ENCODE data around the gene METRNL.
"Not testable (repeated sequence)": the region's sequence is repeated elsewhere in the genome, so short reads cannot be mapped to it uniquely, and the experiment has no call there.

The METRNL gene, protein sequence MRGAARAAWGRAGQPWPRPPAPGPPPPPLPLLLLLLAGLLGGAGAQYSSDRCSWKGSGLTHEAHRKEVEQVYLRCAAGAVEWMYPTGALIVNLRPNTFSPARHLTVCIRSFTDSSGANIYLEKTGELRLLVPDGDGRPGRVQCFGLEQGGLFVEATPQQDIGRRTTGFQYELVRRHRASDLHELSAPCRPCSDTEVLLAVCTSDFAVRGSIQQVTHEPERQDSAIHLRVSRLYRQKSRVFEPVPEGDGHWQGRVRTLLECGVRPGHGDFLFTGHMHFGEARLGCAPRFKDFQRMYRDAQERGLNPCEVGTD

DNA sequence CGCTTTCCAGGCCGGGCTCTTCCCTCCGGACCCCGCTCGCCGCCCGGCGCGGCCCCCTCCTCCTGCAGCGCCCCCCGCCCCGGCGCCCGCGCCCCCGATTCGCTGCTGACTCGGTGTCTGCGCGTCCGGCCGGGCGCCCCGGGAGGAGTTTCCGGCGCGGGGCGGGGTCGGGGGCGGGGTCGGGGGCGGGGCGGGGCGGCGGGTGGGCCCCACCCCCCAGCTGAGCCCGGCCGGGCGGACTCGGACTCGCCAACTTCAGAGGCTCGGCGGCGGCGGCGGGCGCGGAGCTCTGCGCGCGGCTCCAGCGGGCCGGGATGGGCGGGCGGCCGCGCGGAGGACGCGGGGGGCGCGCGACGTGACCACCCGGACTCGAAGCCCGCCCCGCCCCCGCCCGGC is at the start of gene METRNL:
Gene METRNL, plus strand, starts transcription at position 258 of the 396 bp plus-strand sequence. CDS start 207 bp downstream, outside the sequence.
- peak; percentile 66 to 72 for DNase-seq

DNA sequence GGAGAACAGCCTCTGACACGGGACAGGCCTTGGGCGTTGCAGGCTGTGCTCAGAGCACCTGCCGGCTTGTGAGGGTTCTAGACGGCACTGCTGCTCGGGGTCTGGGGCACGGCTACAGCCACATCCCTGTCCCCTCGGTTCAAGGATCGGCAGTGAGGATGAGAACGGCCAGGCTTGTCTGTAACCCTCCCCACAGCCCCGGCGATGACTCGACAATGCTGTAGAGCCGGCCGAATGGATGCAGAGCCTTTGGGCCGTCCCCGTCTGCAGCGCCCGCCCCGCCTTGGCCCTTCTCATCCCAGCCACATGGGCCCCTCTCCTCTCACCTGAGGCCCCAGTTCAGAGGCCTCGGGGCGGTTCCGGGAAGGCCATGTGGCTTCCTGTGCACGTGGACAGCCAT is 49.0 kb upstream of the METRNL start:
- no peak for DNase-seq

- DNase-seq = no peak
Measured at GRCh38 chr17:83031321-83031945, 48.0 kb upstream of the METRNL start.

GRCh38 chr17:83031946-83032451 is 47.4 kb upstream of the METRNL start:
- not testable (repeated sequence) for DNase-seq

GRCh38 chr17:83032781-83033180 is 46.6 kb upstream of the METRNL start:
- no peak for DNase-seq

GRCh38 chr17:83034525-83034924 is 44.9 kb upstream of the METRNL start:
- DNase-seq = no peak

GRCh38 chr17:83035722-83036121 is 43.7 kb upstream of the METRNL start:
- DNase-seq = no peak

- DNase-seq = no peak
Measured at GRCh38 chr17:83036193-83036592, 43.2 kb upstream of the METRNL start.

- DNase-seq = no peak
Measured at GRCh38 chr17:83036666-83037065, 42.7 kb upstream of the METRNL start.

DNA sequence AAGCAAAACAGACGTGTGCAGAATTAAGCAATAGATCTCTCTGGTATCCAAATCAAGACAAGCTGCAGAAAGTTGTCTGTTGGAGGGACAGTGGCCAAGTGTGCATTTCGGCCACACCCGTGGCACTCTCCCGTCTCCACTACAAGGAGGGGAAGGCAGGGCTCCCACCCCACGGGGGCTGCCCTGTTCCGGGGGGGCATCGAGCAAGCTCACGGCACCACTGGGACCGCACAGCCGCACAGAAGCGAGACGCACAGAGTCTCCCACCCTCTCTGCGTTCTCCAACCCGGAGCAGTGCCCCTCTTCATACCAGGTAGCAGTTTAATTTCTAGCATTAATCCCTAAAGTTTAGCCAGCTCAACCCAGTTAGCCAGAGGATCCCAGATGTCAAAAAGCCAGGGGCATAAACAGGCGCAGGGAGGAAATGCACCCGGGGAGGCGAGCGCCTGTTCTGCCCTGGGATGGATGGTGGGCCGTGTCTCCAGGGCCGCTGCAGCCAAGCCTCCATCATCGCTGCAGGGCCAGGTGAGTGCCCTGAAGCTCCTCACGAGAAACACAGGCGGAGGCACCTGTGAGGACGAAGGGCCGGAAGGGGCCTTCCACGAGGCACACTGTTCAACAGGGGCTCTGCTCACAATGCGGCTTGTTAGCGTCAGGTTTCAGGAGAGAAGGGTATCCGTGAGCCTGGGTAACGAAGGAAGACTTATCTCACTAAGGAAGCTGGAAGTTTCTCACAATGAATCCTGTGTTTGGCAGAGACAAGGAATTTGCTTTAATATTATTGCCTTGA is 42.1 kb upstream of the METRNL start:
- no peak for DNase-seq

- no peak for DNase-seq
Measured at GRCh38 chr17:83037874-83038165, 41.6 kb upstream of the METRNL start.

- not testable (repeated sequence) for DNase-seq
Measured at GRCh38 chr17:83038983-83039382, 40.4 kb upstream of the METRNL start.

GRCh38 chr17:83041305-83041704 is 38.1 kb upstream of the METRNL start:
- DNase-seq = no peak

DNA sequence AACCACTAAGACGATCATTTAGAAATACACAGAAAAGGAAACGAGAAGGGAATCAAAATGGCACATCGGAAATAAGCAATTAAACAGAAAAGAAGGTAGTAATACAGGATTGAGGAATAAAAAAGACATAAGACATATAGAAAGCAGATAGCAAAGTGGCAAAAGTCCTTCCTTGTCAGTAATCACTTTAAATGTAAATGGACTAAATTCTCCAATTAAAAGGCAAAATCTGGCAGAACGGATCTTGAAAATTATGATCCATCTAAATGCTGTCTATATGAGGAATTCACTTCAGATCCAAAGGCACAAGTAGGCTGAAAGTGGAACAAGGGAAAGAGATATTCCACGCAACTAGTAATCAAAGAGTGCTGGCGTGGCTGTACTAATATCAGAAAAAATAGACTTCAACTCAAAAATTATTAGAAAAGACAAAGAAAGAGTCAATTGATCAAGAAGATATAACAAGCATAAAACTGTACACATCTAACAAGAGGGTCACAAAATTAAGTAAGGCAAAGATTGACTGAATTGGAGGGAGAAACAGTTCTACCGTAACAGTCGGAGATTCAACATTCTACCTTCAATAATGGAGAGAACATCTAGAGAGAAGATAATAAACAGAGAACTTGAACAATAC is 36.8 kb upstream of the METRNL start:
- no peak for DNase-seq

DNA sequence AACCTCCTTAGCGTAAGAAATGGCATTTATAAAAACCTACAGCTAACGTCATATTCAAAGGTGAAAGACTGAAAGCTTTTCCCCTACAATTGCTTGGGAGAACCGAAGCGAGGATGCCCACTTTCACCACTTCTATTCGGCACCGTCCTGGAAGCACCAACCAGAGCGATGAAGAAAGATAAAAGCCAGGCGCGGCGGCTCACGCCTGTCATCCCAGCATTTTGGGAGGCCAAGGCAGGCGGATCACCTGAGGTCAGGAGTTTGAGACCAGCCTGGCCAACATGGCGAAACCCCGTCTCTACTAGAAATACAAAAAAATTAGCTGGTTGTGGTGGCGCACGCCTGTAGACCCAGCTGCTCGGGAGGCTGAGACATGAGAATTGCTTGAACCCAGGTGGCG is 34.9 kb upstream of the METRNL start:
- DNase-seq = not testable (repeated sequence)

DNA sequence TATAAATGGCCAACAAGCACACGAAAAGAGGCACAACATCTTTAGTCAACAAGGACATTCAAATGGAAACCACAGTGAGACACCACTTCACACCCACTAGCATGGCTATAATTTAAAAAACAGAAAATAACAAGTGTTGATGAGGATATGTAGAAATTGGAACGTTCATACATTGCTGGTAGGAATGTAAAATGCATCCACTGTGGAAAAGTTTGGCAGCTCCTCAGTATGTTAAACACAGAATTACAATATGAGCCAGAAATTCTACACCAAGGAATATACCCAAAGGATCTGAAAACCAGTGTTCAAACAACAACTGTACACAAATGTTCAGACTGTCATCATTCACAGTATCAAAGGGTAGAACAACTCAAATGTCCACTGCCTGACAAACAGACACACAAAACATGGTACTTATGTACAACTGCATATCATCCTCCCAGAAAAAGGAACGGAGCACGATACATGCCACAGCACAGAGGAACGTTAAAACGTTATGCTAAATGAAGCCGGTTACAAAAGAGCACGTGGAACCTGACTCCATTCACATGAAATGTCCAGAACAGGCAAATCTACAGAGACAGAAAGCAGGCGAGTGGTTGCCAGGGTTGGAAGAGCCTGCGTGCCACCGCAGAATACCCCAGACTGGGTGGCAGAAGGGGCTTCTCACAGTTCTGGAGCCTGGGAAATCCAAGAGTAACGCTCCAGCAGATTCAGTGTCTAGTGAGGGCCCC is 32.8 kb upstream of the METRNL start:
- DNase-seq = no peak

DNA sequence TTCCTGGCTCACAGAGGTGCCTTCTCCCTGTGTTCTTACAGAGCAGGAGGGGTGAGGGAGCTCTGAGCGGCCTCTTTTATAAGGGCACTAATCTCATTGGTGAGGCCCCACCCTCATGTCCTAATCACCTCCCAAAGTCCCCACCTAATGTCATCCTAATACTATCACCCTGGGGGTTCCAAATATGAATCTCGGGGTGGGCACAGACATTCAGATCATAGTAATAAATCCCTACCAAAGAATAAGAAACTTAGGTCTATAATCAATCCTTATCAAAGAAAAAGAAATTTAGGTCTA is 32.3 kb upstream of the METRNL start:
- DNase-seq = no peak

DNA sequence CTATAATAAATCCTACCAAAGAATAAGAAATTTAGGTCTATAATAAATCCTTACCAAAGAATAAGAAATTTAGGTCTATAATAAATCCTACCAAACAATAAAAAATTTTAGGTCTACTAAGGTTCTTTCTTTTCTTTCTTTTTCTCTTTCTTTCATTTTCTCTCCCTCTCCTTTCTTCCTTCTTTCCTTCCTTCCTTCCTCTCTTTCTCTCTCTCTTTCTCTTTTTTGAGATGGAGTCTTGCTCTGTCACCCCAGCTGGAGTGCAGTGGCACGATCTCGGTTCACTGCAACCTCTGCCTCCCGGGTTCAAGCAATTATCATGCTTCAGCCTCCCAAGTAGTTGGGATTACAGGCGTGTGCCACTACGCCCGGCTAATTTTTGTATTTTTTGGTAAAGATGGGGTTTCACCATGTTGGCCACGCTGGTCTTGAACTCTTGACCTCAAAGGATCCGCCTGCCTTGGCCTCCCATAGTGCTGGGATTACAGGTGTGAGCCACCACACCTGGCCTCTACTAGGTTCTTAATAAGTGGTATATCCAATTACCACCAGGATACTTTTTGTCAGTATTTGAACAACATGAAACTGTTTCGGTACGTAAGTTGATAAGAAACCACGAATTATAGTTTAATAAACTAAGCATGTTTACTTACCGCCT is 31.5 kb upstream of the METRNL start:
- DNase-seq = peak in 1 of 2 donors; percentile 18

DNA sequence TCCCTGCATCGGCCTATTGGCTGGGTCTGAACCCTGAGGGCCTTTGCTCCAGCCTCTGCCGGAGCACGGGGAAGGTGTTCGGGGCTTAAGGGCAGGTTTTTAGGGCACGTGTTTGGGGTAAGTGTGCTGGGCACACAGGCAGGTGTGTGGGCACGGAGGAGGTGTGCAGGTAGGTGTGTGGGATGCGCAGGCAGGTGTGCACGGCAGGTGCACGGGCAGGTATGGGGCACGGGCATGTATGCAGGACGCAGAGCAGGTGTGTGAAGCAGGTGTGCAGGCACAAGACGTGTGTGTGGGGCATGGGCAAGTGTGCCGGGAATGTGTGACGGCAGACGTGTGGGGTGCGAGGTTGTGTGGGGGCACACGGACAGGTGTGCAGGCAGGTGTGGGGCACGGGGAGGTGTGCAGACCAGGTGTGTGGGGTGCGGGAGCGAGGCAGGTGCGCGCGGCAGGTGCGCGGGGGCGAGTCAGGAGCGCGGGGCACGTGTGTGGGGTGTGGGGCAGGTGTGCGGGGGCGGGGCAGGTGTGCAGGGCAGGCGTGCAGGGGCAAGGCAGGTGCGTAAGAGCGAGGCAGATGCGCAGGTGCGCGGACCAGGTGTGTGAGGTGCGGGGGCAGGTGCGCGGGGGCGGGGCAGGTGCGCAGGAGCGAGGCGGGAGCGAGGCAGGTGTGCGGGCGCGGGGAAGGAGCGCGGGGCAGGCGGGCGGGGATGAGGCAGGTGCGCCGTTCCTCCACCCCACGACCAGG is 28.6 kb upstream of the METRNL start:
- DNase-seq = no peak

DNA sequence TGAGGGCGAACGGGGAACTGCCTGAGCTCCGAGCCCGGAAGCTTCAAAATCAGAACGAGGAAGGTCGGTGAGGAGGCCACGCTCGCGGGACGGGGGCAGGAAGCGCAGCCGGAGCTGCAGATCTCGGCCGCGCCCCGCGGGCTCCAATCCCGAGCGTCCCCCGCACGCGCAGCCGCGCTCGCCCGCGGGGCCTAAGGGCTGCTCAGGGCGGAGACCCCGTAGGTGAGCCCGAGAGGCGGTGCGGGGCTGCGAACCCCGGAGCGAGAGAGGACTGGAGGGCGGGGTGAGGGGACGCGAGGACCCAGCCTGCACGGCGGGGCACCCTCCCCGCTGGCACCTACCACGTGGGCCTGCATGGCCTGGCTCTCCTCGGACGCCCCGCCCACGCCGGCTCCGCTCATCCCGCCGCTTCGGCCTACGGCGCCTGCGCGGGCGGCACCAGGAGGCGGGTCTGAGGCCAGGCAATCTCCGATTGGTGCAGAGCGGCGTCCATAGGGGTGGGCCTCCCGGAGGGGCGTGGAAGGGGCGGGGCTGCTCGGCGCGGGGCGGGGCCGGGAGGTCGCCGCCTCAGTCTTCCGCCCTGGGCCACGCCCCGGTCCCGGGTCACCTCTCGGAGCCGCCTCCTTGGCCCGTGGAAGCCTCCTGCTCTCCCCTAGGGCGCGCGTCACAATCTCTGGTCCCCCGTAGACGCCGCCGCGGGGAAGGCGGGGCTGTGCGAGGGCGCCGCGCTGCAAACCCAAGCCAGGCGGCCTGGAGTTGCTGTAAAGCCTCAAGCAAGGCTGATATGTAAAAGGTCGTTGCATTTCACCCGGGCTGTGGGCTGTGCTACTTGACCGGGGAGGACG is 27.8 kb upstream of the METRNL start:
- DNase-seq = peak; percentile 97 to 99

DNA sequence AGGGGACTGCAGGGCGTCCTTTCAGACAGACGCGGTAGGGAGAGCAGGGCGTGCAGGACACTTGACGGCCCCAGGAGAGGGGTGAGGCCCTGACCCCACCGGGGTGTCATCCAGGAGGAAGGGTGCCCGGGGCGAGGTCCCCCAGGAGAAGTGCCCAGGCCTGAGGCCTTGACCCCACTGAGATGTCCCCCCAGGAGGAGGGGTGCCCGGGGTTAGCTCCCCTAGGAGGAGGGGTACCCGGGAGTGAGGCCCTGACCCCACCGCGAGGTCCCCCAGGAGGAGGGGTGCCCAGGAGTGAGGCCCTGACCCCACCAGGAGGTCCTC is 27.2 kb upstream of the METRNL start:
- DNase-seq = no peak

All from CD4-positive, alpha-beta T cell treated with Interferon alpha-2 for 1 hour (primary cell).